GM10266 (cell line): ENCODE results near the gene OVCA2.

Experiments
- DNase-seq: peaks from one replicate; pipeline ENCODE4 v3.0.0; 2012; ENCODE audit errors: extremely low spot score
- TF ChIP-seq, protein P1 (sequence below): IDR thresholded peaks from 2 replicates; pipeline ENCODE4 v1.5.1; 2012; ENCODE audit warnings: mild to moderate bottlenecking, low read depth; ENCODE audit not compliant: control insufficient read depth, insufficient read depth; ENCODE audit errors: missing control alignments

OVCA2 gene

GRCh38 chr17:2077040-2077439 is 35.2 kb downstream of the OVCA2 start:
- no peak for DNase-seq

DNA sequence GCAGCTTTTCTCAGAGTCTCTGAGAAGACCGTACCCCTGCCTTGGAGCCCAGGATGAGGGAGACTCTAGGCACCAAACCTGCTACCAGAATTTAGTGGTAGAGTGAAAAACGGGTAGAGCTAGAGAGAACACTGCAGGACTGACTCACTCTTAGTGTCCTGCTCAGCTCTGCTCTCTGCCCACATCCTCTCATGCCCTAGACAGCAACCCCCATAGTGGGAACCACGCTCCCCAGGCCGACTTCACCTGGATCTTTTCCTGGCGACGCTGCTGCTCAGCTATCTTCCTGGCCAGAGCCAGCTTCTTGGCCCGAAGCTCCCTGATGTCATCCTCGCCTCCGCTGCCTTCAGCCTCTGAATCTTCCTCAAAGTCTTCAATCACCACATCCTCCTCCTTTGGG is 39.7 kb downstream of the OVCA2 start:
- TF ChIP-seq, protein P1, sequence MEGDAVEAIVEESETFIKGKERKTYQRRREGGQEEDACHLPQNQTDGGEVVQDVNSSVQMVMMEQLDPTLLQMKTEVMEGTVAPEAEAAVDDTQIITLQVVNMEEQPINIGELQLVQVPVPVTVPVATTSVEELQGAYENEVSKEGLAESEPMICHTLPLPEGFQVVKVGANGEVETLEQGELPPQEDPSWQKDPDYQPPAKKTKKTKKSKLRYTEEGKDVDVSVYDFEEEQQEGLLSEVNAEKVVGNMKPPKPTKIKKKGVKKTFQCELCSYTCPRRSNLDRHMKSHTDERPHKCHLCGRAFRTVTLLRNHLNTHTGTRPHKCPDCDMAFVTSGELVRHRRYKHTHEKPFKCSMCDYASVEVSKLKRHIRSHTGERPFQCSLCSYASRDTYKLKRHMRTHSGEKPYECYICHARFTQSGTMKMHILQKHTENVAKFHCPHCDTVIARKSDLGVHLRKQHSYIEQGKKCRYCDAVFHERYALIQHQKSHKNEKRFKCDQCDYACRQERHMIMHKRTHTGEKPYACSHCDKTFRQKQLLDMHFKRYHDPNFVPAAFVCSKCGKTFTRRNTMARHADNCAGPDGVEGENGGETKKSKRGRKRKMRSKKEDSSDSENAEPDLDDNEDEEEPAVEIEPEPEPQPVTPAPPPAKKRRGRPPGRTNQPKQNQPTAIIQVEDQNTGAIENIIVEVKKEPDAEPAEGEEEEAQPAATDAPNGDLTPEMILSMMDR, result no peak
- no peak for DNase-seq

More at GRCh38 chr17:2077040-2077439, 35.2 kb downstream of the OVCA2 start:
- TF ChIP-seq, protein P1, result no peak

GRCh38 chr17:2082003-2082781 is 40.4 kb downstream of the OVCA2 start:
- TF ChIP-seq, protein P1, result no peak
- DNase-seq, result no peak

DNA sequence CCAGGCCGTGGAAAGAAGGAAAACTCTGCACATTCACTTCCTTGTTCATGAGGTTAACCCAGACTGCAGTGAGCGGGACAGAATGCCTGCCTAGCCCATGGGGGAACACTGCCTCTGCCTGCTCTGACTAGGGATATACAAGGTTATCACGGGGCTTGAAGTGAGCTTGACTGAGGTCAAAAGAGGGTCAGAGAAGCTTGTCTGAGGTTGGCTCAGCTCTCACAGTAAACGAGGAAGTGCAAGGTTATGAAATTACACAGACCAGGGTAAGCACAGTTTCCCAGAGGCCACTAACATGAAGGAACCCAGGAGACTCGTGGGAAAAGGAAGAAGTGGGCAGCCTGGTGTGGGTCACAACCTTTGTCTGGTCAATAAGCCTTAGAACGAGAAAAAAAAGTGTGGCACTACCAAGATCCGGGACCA is 41.8 kb downstream of the OVCA2 start:
- peak; percentile 72 for DNase-seq

GRCh38 chr17:2084036-2084765 is 42.4 kb downstream of the OVCA2 start:
- no peak for DNase-seq

More for the DNA sequence above, 41.8 kb downstream of the OVCA2 start:
- TF ChIP-seq, protein P1, result peak; percentile 25

GRCh38 chr17:2084766-2085647 is 43.2 kb downstream of the OVCA2 start:
- TF ChIP-seq, protein P1, result no peak

More at GRCh38 chr17:2084036-2084765, 42.4 kb downstream of the OVCA2 start:
- TF ChIP-seq, protein P1, result no peak

More at GRCh38 chr17:2084766-2085647, 43.2 kb downstream of the OVCA2 start:
- no peak for DNase-seq
